ES-I3 (cell line): ENCODE results near the gene COLQ.

Source experiments
- H3K36me3 ChIP-seq: 2 replicates; pipeline ENCODE4 v1.6.1; 2013; ENCODE audit warnings: mild to moderate bottlenecking, low read length, control low read depth, moderate library complexity; ENCODE audit not compliant: insufficient read depth
- H3K4me1 ChIP-seq: 2 replicates; pipeline ENCODE4 v1.6.1; 2013; ENCODE audit warnings: mild to moderate bottlenecking, control low read depth, low read length; ENCODE audit not compliant: insufficient read depth
- H3K9ac ChIP-seq: 2 replicates; pipeline ENCODE4 v1.6.1; 2013; ENCODE audit warnings: low read depth, mild to moderate bottlenecking, low read length, moderate library complexity
- H3K9me3 ChIP-seq: 2 replicates; pipeline ENCODE4 v1.6.1; 2013; ENCODE audit warnings: mild to moderate bottlenecking, low read length, moderate library complexity; ENCODE audit not compliant: control insufficient read depth, insufficient read depth

The COLQ gene

GRCh38 chr3:15451216-15452113, 70.0 kb downstream of the COLQ start:
- no peaks in the 10 kb centered on the region for H3K4me1 ChIP-seq
- H3K9me3 ChIP-seq, result no peaks in the 10 kb centered on the region
- H3K9ac ChIP-seq, result no peak overlapping the region
- no peaks in the 10 kb centered on the region for H3K36me3 ChIP-seq

DNA sequence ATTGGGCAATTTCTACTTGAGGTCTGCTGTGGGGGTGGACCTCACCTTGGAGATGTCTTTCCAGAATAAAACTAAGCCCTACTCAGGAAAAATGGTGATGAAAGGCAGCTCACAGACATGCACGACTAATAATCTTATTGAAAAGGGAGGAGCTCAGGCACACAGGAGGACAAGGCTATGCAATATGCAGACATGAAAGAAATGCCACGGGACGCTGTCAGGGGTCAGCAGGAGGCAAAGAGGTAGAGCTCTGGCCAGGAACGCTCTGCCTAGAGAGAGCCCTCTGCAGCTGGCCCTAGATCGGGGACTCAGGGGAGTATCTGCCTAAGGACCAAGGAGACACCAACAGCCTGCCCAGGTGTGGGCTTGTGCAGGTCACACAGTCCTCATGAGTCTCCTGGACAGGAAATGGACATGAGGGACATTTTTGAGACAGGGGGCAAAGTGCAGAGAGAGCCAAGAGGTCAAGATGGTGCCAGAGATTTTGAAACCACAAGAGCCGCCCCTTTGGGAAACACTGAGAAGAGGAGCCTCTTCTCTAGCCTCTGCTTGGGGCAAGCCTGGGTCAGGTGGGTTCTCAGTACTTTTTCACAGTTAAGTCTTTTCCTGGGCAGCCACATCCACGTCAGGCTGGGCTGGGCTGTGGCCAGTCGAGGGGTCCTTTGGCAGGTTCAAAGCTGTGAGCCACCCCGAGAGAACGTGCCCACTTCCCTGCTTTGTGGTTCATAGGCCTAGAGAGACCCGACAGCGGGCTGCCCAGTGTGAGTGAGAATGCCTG, 70.9 kb downstream of the COLQ start:
- Histone ChIP-seq H3K9me3 (no peaks in the 10 kb centered on the region), H3K9ac (no peak overlapping the region), H3K36me3 (no peaks in the 10 kb centered on the region), H3K4me1 (no peaks in the 10 kb centered on the region)

DNA sequence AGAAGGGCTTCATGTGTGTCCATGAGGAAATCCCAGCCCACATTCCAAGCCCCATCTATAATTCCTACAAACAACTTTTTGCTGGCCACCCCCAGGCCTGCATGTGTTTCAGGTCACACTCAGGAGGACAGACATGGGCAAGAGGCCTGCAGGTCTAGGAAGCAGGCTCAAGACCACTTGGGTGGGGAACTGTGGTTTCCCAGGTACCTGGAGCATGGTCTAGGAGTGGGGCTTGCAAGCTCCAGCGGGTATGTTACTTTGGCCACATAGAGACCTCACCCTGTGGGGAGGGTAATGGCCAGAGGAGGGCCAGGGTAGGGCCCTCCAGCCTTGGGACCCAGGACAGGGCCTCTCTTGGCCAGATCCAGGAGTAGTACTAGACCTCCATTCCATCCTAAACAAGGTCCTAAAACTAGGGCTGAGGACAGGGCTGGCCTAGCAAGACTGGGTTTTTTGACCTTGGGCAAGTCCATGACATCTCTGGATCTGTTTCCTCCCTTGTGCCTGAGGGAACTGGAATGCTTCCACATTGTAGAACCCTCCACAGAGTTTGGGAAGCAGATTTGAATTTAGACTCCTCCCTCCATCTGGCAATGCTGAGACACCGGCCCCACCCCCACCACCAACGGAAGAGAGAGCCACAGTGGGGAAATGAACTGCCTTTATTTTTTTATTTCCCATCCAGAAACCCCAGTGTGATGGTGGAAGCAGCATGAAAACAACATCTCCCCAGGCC, 71.8 kb downstream of the COLQ start:
- Histone ChIP-seq H3K9ac (no peak overlapping the region), H3K4me1 (no peaks in the 10 kb centered on the region), H3K36me3 (no peaks in the 10 kb centered on the region), H3K9me3 (no peaks in the 10 kb centered on the region)

- H3K9ac ChIP-seq, result no peak overlapping the region
- H3K9me3 ChIP-seq, result no peaks in the 10 kb centered on the region
- no peaks in the 10 kb centered on the region for H3K4me1 ChIP-seq
- peaks cover 17% of the 10 kb centered on the region for H3K36me3 ChIP-seq
Measured at GRCh38 chr3:15443826-15444524, 77.5 kb downstream of the COLQ start.

DNA sequence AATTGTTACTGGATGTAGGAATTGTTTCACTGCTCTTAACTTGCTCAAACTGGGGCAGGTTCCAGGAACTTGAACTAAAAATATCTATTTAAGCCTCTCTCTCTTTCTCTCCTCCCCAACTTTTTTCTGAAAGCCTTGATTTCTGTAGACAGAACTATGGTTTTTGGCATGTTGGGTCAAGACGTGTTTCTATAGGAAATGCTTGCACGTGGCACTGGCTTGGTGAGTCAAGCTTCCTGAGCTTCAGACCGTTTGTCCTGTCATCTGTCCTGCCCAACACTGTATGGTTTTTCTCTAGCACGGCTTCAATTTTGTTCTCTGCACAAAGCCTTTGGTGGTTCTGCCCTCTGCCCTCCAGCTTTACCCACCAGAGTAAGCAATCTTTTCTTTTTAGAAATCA, 80.6 kb downstream of the COLQ start:
- Histone ChIP-seq H3K4me1 (no peaks in the 10 kb centered on the region), H3K36me3 (peaks cover 34% of the 10 kb centered on the region), H3K9me3 (no peaks in the 10 kb centered on the region), H3K9ac (no peak overlapping the region)

- Histone ChIP-seq H3K9ac (no peak overlapping the region), H3K9me3 (no peaks in the 10 kb centered on the region), H3K36me3 (peaks cover 36% of the 10 kb centered on the region), H3K4me1 (no peaks in the 10 kb centered on the region)
Measured at GRCh38 chr3:15439476-15439875, 82.0 kb downstream of the COLQ start.

GRCh38 chr3:15438983-15439382, 82.5 kb downstream of the COLQ start:
- H3K9me3 ChIP-seq, result no peaks in the 10 kb centered on the region
- H3K9ac ChIP-seq, result no peak overlapping the region
- peaks cover 41% of the 10 kb centered on the region for H3K36me3 ChIP-seq
- H3K4me1 ChIP-seq, result no peaks in the 10 kb centered on the region

DNA sequence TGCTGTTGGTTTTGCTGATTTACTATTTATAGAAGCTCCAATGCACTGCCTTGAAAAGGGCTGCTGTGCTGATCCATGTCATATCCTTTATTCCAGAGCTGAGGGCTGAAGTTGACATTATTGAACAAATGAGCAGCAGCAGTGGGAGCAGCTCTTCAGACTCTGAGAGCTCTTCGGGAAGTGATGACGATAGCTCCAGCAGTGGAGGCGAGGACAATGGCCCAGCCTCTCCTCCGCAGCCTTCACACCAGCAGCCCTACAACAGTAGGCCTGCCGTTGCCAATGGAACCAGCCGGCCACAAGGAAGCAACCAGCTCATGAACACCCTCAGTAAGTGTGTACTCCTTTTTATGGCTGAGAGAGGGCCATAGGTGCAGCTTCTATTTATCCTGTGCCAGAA, 85.3 kb downstream of the COLQ start:
- H3K4me1 ChIP-seq, result no peaks in the 10 kb centered on the region
- H3K9me3 ChIP-seq, result no peaks in the 10 kb centered on the region
- no peak overlapping the region for H3K9ac ChIP-seq
- peaks cover 49% of the 10 kb centered on the region for H3K36me3 ChIP-seq

- Histone ChIP-seq H3K36me3 (peaks cover 46% of the 10 kb centered on the region), H3K9me3 (no peaks in the 10 kb centered on the region), H3K9ac (no peak overlapping the region), H3K4me1 (no peaks in the 10 kb centered on the region)
Measured at GRCh38 chr3:15434756-15435155, 86.8 kb downstream of the COLQ start.

DNA sequence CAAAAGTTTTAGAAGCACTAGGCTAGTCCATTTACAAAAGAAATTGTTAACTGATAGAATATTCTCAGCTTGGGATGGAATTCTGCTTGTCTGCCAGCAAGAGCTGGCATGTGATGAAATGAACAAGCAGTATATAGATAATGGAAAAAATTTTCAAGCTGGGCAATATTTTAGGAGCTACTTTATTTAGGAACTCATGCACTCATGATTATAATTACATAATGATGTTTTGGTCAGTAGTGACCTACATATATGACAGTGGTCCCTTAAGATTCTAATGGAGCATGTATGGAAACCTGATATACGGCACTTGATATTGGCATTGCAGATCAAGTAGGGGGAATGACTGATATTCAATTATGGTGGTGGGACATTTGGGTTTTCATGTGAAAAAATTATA, 88.0 kb downstream of the COLQ start:
- peaks cover 38% of the 10 kb centered on the region for H3K36me3 ChIP-seq
- no peaks in the 10 kb centered on the region for H3K9me3 ChIP-seq
- H3K4me1 ChIP-seq, result peaks cover 5% of the 10 kb centered on the region; the same call in 1 of the 2 replicates
- no peak overlapping the region for H3K9ac ChIP-seq

GRCh38 chr3:15431256-15431837, 90.2 kb downstream of the COLQ start:
- Histone ChIP-seq H3K9me3 (no peaks in the 10 kb centered on the region), H3K4me1 (peaks cover 5% of the 10 kb centered on the region; the same call in 1 of the 2 replicates), H3K9ac (no peak overlapping the region), H3K36me3 (peaks cover 25% of the 10 kb centered on the region)

DNA sequence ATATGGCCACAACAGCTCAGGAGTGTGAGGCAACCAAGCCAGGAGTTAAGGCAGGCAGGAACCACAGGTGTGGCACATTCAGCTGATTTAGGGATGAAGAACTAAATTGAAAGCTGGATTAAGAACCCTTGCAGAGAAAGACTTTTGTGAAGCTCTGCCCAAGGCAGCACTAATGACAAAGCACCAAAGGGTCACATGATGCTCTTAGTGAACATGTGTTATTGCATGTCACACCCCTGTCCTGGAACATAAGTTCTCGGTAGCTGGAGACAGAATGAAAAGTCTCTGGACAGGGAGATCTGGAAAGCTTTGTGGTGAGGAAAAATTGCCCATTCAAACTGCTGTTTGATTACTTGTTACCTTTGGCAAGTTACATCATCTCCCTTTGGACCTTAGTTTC, 90.9 kb downstream of the COLQ start:
- H3K4me1 ChIP-seq, result peaks cover 5% of the 10 kb centered on the region; the same call in 1 of the 2 replicates
- H3K36me3 ChIP-seq, result peaks cover 22% of the 10 kb centered on the region
- H3K9me3 ChIP-seq, result no peaks in the 10 kb centered on the region
- no peak overlapping the region for H3K9ac ChIP-seq

GRCh38 chr3:15429080-15429479, 92.4 kb downstream of the COLQ start:
- H3K4me1 ChIP-seq, result peaks cover 5% of the 10 kb centered on the region; the same call in 1 of the 2 replicates
- peaks cover 19% of the 10 kb centered on the region; the same call in 1 of the 2 replicates for H3K36me3 ChIP-seq
- H3K9me3 ChIP-seq, result no peaks in the 10 kb centered on the region
- H3K9ac ChIP-seq, result no peak overlapping the region
